H9 (cell line): Measurements from ENCODE around the gene CC2D2A. TPM values are rescaled to one million over a fixed set of nuclear protein-coding genes. Genes with fewer than 3 reads are reported as not detected.

Experiments used
- DNase-seq: peaks from one replicate; pipeline ENCODE4 v3.0.0-alpha.2; 2017
- H2AFZ ChIP-seq: one replicate; pipeline ENCODE4 v1.6.1; 2013; ENCODE audit warnings: mild to moderate bottlenecking, low read length, control low read depth, moderate library complexity
- H2AK5ac ChIP-seq: 2 replicates; pipeline ENCODE4 v1.6.1; 2013; ENCODE audit warnings: low read length, control low read depth, mixed read lengths; ENCODE audit not compliant: insufficient read length
- H2BK120ac ChIP-seq: one replicate; pipeline ENCODE4 v1.6.1; 2013; ENCODE audit warnings: low read depth, mild to moderate bottlenecking, low read length, control low read depth, inconsistent platforms; ENCODE audit not compliant: poor library complexity, severe bottlenecking
- H2BK12ac ChIP-seq: 2 replicates; pipeline ENCODE4 v1.6.1; 2013; ENCODE audit warnings: low read length, control low read depth, mixed read lengths, low read depth; ENCODE audit not compliant: insufficient read length
- H2BK15ac ChIP-seq: 2 replicates; pipeline ENCODE4 v1.6.1; 2013; ENCODE audit warnings: low read depth, low read length, control low read depth
- H2BK20ac ChIP-seq: one replicate; pipeline ENCODE4 v1.6.1; 2013; ENCODE audit warnings: low read depth, mild to moderate bottlenecking, low read length, control low read depth, inconsistent platforms; ENCODE audit not compliant: poor library complexity, severe bottlenecking
- H2BK5ac ChIP-seq: 2 replicates; pipeline ENCODE4 v1.6.1; 2013; ENCODE audit warnings: low read length, control low read depth, mixed read lengths; ENCODE audit not compliant: insufficient read length
- H3K14ac ChIP-seq: 2 replicates; pipeline ENCODE4 v1.6.1; 2013; ENCODE audit warnings: low read length, control low read depth; ENCODE audit not compliant: insufficient read depth
- H3K18ac ChIP-seq: 2 replicates; pipeline ENCODE4 v1.6.1; 2013; ENCODE audit warnings: low read depth, mild to moderate bottlenecking, mixed read lengths, low read length, control low read depth; ENCODE audit not compliant: insufficient read length
- H3K23ac ChIP-seq: 2 replicates; pipeline ENCODE4 v1.6.1; 2013; ENCODE audit warnings: low read length, control low read depth, mixed read lengths, low read depth; ENCODE audit not compliant: insufficient read length
- H3K23me2 ChIP-seq: 2 replicates; pipeline ENCODE4 v1.6.1; 2013; ENCODE audit warnings: low read depth, mild to moderate bottlenecking, mixed read lengths, low read length, control low read depth; ENCODE audit not compliant: insufficient read length, poor library complexity, severe bottlenecking
- H3K27ac ChIP-seq: 2 replicates; pipeline ENCODE4 v1.5.1; 2013; ENCODE audit warnings: low read length, control low read depth, mixed read lengths, low read depth; ENCODE audit not compliant: insufficient read length
- H3K27me3 ChIP-seq: 2 replicates; pipeline ENCODE4 v1.6.1; 2013; ENCODE audit warnings: low read length, control low read depth, inconsistent platforms; ENCODE audit not compliant: insufficient read depth
- H3K4ac ChIP-seq: 2 replicates; pipeline ENCODE4 v1.6.1; 2013; ENCODE audit warnings: low read depth, mild to moderate bottlenecking, control low read depth, inconsistent platforms, low read length, moderate library complexity
- H3K4me1 ChIP-seq: 2 replicates; pipeline ENCODE4 v1.6.1; 2013; ENCODE audit warnings: low read length, control low read depth, inconsistent platforms; ENCODE audit not compliant: insufficient read depth
- H3K4me2 ChIP-seq: 2 replicates; pipeline ENCODE4 v1.6.1; 2013; ENCODE audit warnings: low read length, control low read depth, mixed read lengths; ENCODE audit not compliant: insufficient read length, insufficient read depth
- H3K56ac ChIP-seq: 2 replicates; pipeline ENCODE4 v1.6.1; 2013; ENCODE audit warnings: low read depth, mild to moderate bottlenecking, mixed read lengths, low read length, control low read depth; ENCODE audit not compliant: insufficient read length
- H3K79me1 ChIP-seq: 2 replicates; pipeline ENCODE4 v1.6.1; 2013; ENCODE audit warnings: low read depth, mild to moderate bottlenecking, moderate library complexity, low read length, control low read depth, inconsistent platforms; ENCODE audit not compliant: insufficient read depth, poor library complexity, severe bottlenecking
- H3K79me2 ChIP-seq: 2 replicates; pipeline ENCODE4 v1.6.1; 2013; ENCODE audit warnings: low read length, control low read depth, inconsistent platforms; ENCODE audit not compliant: insufficient read depth
- H3K9ac ChIP-seq: 2 replicates; pipeline ENCODE4 v1.6.1; 2013; ENCODE audit warnings: low read length, control low read depth, mixed read lengths; ENCODE audit not compliant: insufficient read length; ENCODE audit errors: extremely low read depth
- H3K9me3 ChIP-seq: one replicate; pipeline ENCODE4 v1.6.1; 2013; ENCODE audit warnings: low read depth, low read length, inconsistent platforms; ENCODE audit not compliant: control insufficient read depth
- H3T11ph ChIP-seq: one replicate; pipeline ENCODE4 v1.6.1; 2013; ENCODE audit warnings: mild to moderate bottlenecking, low read length, control low read depth, inconsistent platforms
- H4K20me1 ChIP-seq: one replicate; pipeline ENCODE4 v1.6.1; 2013; ENCODE audit not compliant: control insufficient read depth, insufficient read length, insufficient read depth
- H4K5ac ChIP-seq: 2 replicates; pipeline ENCODE4 v1.6.1; 2013; ENCODE audit warnings: low read depth, mild to moderate bottlenecking, mixed read lengths, low read length, control low read depth; ENCODE audit not compliant: insufficient read length
- H4K8ac ChIP-seq: replicated peaks from 2 replicates; pipeline ENCODE4 v1.6.1; 2013; ENCODE audit warnings: low read length, control low read depth, mixed read lengths, low read depth; ENCODE audit not compliant: insufficient read length
- H4K91ac ChIP-seq: 2 replicates; pipeline ENCODE4 v1.6.1; 2013; ENCODE audit warnings: low read depth, mild to moderate bottlenecking, moderate library complexity, mixed read lengths, low read length, control low read depth; ENCODE audit not compliant: insufficient read length
- H3K27ac Mint-ChIP-seq, 3 experiments: 2 replicates in 2 of 3; 3 replicates in 1 of 3; pipeline ENCODE4 v1.8.0; 2020 to 2021; ENCODE audit warnings: mixed read lengths in 3 of 3, mild to moderate bottlenecking in 1 of 3, moderate library complexity in 1 of 3
- H3K27me3 Mint-ChIP-seq: 2 replicates; pipeline ENCODE4 v1.8.0; 2021; ENCODE audit warnings: low read depth, mild to moderate bottlenecking, moderate library complexity, mixed read lengths
- H3K36me3 Mint-ChIP-seq, 3 experiments: 2 replicates in 2 of 3; 3 replicates in 1 of 3; pipeline ENCODE4 v1.8.0; 2020 to 2021; ENCODE audit warnings: low read depth in 3 of 3, mixed read lengths in 3 of 3; ENCODE audit not compliant: insufficient read depth in 1 of 3
- H3K4me1 Mint-ChIP-seq, 2 experiments: 2 replicates each; pipeline ENCODE4 v1.8.0; 2020; ENCODE audit warnings: mixed read lengths in 2 of 2
- H3K4me3 Mint-ChIP-seq, 2 experiments: 2 replicates in 1 of 2; 3 replicates in 1 of 2; pipeline ENCODE4 v1.8.0; 2020 to 2021; ENCODE audit warnings: mild to moderate bottlenecking in 2 of 2, mixed read lengths in 2 of 2, moderate library complexity in 1 of 2
- H3K9me3 Mint-ChIP-seq, 2 experiments: 2 replicates in 1 of 2; 3 replicates in 1 of 2; pipeline ENCODE4 v1.8.0; 2020; ENCODE audit warnings: mild to moderate bottlenecking in 2 of 2, mixed read lengths in 2 of 2, moderate library complexity in 1 of 2
- CTCF ChIP-seq: fragments of 200-600 bp; sonication (generic); conservative IDR thresholded peaks from 3 replicates; pipeline ENCODE4 v1.8.0; 2021; ENCODE audit warnings: antibody characterized with exemption, mild to moderate bottlenecking
- WGBS: extraction: QIAGEN DNeasy Blood & Tissue Kit; methylation state at CpG from one replicate; pipeline ENCODE4 v1.1.7; 2013; ENCODE audit warnings: missing lambda C conversion rate, low lambda C conversion rate, mixed read lengths; ENCODE audit not compliant: insufficient read length; ENCODE audit errors: extremely low coverage; 5-methylcytosine and 5-hydroxymethylcytosine counted together
- total RNA-seq: library from RNA; stranded (reverse); gene quantifications from 2 replicates; pipeline ENCODE4 v1.2.1, GENCODE V29; 2021

Gene CC2D2A
- total RNA-seq, 1 experiment from 2014 or later = 10.4 TPM

- Histone ChIP-seq H2BK12ac (no peak overlapping the region), H3K79me2 (no peaks in the 10 kb centered on the region), H2BK15ac (no peak overlapping the region), H3K9me3 (no peaks in the 10 kb centered on the region), H3K23ac (no peak overlapping the region), H3K4me1 (no peaks in the 10 kb centered on the region; the same call in 1 of the 2 replicates), H3K4me2 (no peak overlapping the region), H3K79me1 (no peaks in the 10 kb centered on the region), H2BK120ac (no peak overlapping the region), H3K23me2 (no peaks in the 10 kb centered on the region), H3K27me3 (no peaks in the 10 kb centered on the region), H2BK5ac (no peak overlapping the region), H4K20me1 (no peaks in the 10 kb centered on the region), H2AFZ (no peak overlapping the region), H4K91ac (no peak overlapping the region), H2AK5ac (no peak overlapping the region), H3K14ac (no peak overlapping the region), H3K18ac (no peak overlapping the region), H3K27ac (no peak overlapping the region), H2BK20ac (no peak overlapping the region), H3K9ac (no peak overlapping the region), H3K56ac (no peak overlapping the region), H3K4ac (no peak overlapping the region), H3T11ph (no peak overlapping the region), H4K5ac (no peak overlapping the region), H4K8ac (no peak overlapping the region)
- no CpG with 5 or more reads among the region's 2 CpGs for WGBS
- H3K36me3 Mint-ChIP-seq = peaks cover 8 to 11% (median 9%) of the 10 kb centered on the region in 3 experiments
- H3K4me1 Mint-ChIP-seq = peaks cover 3 to 4% of the 10 kb centered on the region in 2 experiments; a peak in 2 of 4 replicates
- DNase-seq = no peak
- H3K9me3 Mint-ChIP-seq = peaks cover 7 to 11% of the 10 kb centered on the region in 2 experiments
- H3K27ac Mint-ChIP-seq = no peak overlapping the region
- no peak for TF ChIP-seq CTCF
- H3K4me3 Mint-ChIP-seq = no peak overlapping the region
- no peaks in the 10 kb centered on the region for H3K27me3 Mint-ChIP-seq
These were observed 115.6 kb downstream of the CC2D2A start for GRCh38 chr4:15585331-15585730.
